Femur (tissue), 1 donor: ENCODE data around the gene CIB4.

Experiments used
- DNase-seq: peaks from one replicate; pipeline ENCODE4 v3.0.0-alpha.2; 2017

Gene CIB4

DNA sequence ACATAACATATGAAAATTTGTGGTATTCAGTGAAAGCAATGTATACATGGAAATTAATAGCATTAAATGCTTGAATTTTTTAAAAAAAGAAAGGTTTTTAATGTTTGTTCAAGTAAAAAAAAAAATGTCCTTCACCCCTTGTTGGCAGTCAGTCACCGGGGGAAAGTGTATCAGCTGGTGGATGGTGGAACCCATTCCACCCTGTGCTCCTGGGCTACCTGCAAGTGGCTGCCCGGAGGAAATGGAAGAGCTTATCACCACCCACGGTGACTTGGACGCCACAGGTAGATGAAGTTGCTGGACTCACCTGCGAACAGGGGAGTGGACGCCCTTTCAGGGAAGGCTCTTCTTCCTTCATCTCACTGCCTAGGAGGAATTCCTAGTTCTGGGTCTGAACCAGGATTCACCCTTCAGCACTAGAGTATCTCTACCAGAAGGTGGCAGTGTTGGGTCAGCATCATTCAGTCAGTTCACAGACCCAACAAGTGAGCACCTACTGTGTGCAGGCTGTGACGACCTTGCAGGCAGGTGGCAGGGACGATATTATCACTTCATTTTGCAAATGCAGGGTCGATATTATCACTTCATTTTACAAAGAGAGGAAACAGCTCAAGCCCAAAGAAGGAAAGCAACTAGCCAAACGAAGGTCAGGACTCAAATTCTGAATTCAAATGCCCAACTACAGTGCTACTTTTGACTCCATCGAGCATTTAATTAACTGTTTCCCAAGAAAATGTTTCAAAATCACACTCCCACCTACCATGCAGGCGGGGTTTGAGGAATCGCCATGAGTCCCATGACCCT, 35.8 kb downstream of the CIB4 start:
- DNase-seq = peak; percentile 37

DNA sequence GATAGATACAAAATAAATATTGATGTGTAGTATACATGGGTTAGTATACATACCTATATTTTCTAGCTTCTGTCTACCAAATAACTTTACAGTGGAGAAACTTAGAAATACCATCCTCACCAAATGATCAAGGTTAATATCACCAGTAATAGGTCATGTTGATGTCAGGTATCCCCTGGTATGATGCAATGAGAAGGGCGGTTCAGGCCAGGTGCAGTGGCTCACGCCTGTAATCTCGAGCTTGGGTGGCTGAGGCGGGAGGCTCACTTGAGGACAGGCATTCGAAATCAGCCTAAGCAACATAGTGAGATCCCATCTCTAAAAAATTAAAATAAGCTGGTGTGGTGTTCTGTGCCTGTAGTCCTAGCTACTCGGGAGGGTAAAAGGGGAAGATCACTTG, 38.6 kb downstream of the CIB4 start:
- DNase-seq = no peak

DNA sequence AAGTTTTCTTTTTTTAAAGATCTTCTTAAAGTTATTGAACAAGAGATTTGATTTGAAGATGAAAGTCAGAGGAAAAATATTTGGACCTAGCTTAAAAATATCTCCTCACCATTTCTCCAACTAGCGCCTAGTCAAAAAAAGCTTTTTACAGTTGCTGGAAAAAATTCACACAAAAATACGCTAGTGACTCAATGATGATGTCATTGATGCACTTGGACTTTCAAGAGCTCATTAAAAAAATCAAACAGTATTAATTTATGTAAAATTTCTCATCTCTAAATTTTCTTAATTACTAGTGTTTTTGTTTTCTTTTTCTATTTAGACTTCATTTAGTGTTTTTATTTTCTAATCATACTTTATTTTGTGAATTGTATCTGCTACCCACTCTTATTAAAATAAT, 41.8 kb downstream of the CIB4 start:
- no peak for DNase-seq

DNA sequence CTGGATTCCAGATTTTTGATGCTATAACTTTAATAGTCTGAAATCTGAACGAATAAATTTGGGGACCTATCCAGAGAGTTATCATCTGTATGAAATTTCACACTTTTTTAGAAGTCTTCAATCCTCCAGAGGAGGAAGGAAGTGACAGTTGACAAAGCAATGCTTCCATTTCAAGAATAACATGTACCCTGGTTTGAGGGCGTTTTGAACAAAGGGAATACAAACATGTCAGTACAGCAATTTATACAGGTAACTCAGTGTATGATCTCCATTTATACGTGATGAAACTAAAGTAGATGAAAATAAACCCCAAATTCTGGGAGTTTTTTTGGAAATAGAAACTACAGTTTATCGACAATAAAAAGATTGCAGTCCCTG, 42.2 kb downstream of the CIB4 start:
- no peak for DNase-seq

DNA sequence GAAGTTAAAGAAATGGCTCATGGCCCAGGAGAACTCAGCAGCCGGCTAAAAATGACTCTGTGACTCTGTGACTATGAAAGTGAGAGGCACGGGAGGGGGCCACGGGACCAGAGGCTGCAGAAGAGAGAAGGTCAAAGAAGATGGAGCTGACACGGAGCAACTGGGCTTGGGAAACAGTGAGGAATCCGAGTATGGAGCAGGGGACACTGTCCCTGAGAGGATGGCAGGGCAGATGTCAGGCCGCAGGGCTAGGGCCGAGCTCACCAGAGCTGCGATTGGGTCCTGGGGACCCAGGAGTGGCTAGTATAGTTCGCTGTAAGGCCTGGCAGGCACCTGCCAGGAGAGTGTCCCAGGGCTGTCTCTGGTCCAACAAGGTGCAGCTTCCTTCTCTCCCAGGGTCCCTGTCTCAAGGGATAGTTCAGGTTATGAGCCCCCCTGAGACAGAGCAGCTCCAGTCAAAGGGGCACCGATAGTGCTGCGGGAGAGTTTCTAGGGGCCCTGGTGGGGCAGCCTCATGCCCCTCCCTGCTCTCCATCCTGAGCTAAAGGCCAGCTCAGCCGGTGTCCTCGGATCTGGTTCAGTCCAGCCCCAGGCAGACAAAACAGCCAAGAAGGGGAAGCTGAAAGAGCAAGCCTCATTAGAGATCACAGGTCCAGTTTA, 42.7 kb downstream of the CIB4 start:
- peak; percentile 17 for DNase-seq

DNA sequence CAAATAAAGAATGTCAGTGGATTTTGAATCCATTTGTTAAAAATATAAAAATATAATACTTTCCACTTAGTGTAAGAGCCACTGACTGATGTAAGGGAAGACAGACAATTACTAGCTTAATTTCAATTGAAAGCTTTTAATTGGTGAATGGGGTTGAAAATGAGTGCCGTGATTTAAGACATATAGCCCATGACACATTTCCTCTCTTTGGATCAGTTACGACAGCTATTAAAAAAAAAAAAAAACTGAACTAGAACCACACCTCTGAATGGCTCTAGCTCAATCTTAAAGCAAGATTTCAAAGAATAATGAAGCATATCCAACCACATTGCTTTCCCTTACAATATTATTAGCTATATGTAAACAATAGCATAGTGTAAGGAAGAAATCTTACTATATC, 44.0 kb downstream of the CIB4 start:
- no peak for DNase-seq

DNA sequence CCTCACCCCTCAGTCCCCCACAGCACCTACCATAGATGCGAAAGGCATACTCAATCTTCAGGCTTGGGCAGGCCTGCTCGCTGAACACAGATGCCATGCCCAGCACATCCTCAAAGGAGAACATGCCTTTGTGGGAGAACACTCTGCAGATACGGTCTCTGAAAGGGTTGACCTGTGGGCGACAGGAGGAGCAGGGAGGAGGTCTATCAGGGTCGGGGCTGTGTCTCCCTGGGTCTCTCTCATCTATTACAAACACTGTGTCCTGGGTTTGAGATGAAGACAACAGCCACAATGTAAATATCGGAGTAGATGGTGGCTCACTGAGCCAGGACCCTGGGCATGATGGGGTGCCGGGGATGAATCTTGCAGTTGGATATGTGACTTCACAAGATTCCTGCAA, 46.0 kb downstream of the CIB4 start:
- no peak for DNase-seq

DNA sequence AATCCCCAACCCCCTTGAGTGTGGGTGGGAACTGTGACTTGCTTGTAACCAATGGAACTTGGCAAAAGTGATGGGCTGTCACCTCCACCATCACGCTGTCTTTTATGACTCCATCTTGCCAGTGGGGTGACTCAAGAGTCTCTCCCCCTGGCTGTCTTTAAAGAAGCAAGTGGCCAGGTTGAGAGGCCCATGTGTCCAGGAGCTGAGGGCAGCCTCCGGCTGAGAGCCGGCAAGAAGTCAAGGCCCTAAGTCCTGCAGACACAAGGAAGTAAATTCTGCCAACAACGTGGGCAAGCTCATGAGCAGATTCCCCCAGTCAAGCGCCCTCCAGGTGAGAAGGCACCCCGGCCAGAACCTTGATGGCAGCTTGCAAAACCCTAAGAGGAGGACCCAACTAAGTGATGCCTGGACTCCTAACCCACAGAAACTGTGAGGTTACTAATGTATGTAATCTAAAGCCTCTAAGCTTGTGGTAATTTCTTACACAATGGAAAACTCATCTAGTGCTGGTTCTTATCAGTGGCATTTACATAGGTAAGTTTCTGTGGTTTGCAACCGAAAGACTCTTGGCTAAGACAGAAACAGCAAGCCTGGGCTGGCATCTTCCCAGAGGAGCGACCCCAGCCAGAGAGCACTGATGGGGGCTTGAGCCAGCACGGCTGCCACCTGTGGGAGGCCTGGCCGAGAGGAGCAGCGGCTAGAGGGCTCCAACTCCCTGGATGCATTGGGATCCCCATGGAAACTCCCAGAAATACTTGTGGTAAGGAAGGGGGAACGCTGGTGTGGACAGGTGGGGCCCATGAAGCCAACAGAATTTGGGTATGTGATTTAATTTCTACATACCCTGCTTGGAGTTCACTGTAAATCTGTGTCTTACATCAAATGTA, 49.3 kb downstream of the CIB4 start:
- peak; percentile 8 for DNase-seq

DNA sequence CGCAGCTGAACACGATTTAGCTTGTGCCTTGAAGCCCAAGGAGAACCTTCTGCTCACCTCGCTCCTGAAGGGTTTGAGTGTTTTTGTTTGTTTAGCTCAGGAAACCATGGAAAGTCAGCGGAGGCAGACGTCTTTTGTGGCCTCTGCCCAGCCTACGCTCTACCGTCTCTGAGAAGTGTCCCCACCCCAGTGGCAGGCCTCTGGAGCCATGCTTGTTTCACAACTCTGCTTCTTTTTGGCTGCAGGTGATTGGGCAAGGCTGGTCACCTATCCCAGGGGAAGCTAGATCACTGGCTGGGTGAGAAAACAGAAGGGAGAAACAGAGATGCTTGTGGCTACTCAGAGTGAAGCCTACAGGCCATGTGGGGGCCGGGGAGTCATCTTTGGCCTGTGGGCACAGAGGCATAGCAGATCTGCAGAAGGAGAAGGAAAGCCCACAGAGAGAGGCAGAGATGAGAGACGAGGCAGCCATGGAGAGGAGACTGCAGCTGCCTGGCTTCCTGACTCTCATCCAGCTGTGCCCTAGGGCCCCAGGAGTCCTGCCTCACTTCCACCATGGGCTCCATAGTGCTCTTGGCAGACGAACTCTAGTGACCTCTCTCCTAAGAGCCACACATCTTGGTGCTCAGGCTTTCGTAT, 50.1 kb downstream of the CIB4 start:
- DNase-seq = peak; percentile 6

DNA sequence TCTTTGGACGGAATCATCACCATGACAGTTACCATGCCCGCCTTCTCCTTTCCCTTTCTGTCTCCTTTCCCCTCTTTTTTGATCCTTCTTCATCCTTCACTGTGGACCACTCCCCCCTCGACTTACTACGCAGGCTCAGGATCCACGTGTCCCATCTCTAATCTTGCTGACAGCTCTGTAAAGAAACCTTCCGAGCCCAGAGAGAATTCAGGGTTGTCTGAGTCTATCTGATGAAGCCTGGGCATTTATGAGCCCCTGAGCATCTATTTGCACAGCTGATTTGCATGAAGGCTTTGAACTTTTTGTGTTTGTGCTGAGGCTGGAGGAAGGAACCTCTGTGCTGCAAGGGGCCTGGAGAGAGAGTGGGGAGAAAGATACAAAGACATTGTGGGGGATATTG, 50.7 kb downstream of the CIB4 start:
- DNase-seq = peak; percentile 3

DNA sequence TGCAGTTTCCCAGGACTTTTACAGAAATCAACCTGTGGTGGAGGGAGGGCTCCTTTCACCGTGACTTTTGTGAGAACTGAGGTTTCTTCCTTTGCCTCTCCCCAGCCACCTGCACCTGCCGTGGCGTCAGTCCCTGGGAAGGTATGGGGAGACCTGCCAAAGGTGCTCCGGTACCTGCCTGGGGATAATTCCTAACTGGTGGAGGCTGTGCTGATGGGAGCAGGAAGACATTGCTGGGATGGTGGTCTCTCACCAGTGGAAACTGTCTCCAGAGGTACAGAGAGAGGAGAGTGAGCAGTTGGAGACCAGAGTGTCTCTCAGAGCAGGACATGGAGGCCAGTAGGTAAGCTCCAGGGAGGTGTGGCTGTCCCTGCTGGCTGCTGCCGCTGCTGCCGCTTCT, 52.6 kb downstream of the CIB4 start:
- DNase-seq = no peak

DNA sequence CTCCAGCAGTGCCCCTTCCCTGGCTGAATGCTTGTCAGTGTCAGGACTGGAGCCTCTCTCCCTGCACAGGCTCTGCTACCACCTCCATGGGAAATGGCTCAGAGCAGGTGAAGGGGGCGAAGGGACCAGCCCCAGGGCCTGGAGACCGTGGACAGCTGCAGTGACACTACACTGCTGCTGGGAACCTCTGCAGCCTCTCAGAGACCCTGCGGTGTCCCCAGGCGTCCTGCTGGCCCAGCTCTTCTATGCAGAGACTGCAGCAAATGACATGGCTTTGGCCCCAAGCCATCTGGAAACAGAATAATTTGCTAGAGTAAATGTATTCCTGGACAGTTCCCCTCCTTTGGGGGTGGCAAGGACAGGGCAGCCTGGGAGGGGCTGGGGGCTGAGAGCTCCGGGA, 53.2 kb downstream of the CIB4 start:
- peak; percentile 12 for DNase-seq

DNA sequence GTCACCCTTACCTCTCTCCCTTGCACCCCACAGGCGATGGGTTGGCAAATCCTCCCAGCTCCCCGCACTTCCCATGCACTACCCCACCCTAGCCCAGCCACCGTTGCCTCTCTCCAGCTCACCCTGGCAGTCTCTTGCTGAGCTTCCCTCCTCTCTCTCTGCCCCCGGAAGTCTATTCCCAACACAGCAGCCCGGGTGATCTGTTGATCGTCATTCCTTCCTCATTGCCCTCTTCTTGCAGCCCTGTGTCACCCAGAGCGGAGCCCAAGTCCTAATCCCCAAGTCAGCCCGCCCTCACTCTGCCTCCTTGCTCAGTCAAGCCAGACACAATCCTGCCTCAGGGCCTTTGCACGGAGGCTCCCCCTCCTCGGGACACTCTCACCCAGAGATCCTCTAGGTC, 55.2 kb downstream of the CIB4 start:
- DNase-seq = peak; percentile 5

DNA sequence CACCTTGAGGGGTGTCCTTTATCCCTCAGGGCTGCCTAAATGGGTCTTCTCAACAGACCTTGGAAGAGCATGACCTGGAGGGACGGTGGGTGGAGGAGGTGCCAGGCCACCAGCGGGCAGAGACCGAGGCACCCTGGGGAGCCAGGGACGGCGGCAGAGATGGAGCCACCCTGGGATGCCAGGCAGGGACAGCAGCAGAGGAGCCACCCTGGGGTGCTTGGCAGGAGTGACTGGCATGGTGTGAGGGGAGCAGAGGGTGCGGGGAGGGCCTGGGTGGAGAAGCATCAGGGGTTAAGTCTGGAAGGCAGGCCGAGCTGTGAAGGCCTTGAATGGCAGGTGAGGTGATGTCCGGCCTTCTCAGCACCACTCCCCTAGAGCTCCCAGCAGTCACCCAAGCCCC, 56.1 kb downstream of the CIB4 start:
- peak; percentile 8 for DNase-seq

DNA sequence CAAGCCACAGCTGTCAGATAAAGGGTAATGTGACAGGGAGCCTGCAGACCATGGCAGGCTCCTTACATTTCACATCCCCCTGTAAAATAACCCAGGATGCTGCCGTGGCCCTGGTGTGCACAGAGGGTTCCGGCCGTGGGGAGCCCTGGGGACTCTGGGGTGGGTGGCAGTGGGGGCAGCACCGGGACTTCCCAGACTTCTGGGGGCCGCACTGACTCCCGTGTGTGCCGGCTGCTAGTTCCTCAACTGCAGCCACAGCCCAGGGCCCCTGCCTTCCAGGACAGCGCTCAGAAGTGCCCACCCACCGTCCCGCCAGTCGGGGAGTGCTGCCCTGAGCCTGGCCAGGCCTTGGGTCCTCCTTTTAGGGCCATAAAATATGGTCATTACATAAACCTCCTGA, 56.5 kb downstream of the CIB4 start:
- peak; percentile 9 for DNase-seq

DNA sequence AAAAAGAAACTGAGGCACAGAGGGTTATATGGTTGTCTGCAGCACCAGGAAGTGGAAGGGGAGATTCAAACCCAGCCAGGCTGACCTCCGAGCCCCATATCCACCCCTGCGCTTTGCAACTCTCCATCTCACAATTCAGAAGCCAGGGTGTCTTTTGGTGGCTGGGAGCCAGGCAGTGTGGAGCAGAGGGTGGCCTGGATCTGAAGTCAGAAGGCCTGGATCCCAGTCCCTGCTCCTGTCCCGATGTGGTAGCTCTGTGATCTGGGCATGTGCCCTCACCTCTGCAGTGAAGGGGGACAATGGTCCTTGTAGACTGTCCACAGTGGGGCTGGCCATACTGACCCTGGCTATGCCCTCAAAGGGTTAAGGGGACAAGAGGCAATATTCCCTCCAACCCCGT, 57.0 kb downstream of the CIB4 start:
- no peak for DNase-seq

DNA sequence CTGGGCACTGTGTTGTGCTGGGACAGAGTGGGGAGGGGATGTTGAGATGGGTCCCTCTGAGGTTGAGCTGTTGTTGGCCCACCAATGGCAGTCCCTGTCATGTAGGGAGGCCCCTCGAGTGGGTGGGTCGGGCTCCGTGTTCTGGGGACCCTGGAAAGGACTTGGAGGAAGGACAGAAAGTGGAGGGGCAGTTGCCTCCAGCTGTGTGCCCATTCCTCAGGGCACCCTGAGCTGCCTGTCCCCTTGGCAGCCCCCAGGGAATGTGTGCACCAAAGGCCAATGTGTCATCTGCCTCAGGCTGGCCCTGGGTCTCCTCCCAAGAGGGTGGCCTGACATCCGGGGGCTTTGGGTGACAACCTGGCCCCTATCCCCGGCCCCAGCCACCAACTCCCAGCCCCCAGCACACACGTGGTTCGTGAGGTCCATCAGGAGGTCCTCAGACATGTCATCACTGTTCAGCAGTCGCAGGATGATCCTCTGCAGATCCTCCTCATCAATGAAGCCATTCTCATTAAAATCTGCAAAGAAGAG, 57.7 kb downstream of the CIB4 start:
- DNase-seq = peak; percentile 5

DNA sequence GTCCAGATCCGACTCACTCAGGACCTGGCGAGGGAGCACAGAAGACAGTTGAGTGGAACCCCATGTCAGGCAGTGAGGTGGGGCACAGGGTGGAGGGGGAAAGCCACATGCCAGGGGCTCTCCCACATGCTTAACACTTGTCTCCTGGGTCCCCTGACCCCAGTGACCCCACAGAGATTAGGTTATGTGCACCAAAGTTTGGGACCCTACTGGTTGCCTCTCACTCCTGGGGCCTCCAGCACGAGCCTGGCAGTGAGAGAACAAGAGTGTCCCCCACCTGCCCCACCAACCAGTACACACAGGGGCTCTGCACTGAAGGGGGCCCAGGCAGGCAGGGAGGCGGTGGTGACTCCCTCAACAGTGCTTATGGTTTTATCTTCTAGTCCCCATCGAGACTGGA, 58.3 kb downstream of the CIB4 start:
- DNase-seq = no peak

DNA sequence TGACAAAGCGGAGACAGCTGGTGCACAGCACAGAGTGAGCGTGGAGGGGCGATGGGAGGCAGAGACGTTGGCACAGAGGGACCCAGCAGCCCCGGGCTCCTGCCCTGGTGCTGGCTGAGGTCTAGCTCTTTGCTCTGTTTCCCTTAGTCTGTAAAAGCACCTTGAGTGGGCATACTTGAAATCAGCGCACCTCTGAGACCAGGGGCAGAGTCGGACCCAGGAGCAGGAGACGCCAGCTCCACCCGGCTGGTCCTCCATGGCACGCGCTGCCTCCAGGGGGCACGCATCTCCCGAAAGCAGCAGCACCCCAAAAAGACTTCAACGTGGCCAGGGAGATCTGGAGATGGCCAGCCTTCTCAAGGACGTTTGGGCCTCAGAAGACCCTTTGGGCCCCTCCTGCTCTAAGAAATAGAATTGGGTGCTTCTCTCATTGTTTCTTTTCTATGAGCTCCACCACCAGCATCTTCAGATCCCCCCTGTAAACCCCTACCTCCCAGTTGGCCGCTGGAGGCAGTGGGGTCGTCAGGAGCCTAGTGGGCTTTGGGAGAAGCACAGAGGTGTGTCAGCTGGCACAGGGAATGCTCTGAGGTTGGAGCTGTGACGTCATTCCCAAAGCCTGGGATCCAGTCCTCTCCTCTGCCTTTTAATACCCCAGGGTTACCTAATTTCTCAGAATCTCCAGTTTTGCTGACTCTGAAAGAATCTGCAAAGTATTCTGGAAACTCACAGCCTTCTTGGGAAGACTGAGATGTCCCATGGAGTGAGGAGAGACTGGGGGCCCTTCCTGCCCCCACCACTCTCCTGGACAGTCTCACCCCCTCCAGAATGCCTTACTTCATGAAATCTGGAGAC, 58.9 kb downstream of the CIB4 start:
- peak; percentile 10 for DNase-seq

DNA sequence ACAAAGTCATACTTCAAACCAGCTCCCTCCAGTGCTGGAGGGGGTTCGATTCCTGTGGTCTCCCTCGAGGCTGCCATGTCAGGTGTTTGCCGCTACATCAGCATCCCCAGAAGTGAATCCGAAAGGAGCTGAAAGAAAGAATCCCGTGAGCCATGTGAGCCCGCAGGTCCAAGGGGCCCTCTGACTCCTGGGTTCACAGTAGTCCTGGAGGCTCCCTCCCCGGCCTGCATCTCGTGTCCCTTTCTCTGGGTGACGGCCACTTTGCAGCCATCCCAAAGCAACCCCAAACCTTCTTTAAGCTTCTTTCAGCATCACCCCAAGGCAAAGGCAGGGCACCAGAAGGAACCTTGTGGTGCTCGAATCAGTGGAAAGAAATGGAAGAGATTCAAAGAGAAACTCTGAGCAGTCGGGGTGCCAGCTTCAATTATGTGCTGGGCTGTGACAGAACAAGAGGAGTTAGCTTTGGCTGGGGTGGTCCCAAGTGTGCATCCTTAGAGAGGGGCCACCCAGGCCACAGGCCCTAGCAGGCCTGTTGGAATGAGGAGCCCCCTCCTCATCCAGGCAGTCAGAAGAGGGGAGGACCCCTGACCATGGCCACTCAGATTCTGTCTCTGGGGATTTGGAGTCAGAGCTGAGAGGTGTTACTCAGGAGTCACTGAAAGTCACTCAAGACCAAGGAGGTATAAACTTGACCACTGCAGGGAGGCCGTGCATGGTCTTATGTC, 59.7 kb downstream of the CIB4 start:
- peak; percentile 5 for DNase-seq

DNA sequence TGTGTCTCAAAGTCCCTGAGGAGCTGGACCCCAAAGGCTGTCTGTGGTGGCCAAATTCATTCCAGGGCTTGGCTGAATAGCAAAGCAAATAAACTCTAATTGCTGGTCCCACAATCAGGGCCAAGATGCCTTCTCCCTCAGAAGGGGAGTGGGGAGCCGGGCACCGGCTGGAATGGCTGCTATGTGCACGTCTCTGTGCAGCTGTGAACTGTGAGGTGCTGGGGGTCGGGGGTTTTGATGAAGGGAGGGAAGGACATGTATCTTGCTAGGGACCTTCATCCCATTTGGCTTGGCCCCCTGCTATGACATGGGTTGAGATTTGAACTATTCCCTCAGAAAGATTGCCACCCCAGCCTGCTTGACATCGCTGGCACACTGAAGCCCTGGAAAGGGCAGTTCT, 60.4 kb downstream of the CIB4 start:
- peak; percentile 8 for DNase-seq
